CD4-positive, alpha-beta T cell treated with Interleukin-4 for 4 hours (primary cell): ENCODE measurements around the gene KLHDC7A.

ENCODE experiments used
- DNase-seq: peaks from one replicate; pipeline ENCODE4 v3.0.0-alpha.2; 2020

The KLHDC7A gene

GRCh38 chr1:18473195-18473815 lies 7.4 kb upstream of the KLHDC7A start:
- no peak for DNase-seq

GRCh38 chr1:18474559-18475175 lies 6.1 kb upstream of the KLHDC7A start:
- no peak for DNase-seq

GRCh38 chr1:18475234-18475905 lies 5.4 kb upstream of the KLHDC7A start:
- no peak for DNase-seq

DNA sequence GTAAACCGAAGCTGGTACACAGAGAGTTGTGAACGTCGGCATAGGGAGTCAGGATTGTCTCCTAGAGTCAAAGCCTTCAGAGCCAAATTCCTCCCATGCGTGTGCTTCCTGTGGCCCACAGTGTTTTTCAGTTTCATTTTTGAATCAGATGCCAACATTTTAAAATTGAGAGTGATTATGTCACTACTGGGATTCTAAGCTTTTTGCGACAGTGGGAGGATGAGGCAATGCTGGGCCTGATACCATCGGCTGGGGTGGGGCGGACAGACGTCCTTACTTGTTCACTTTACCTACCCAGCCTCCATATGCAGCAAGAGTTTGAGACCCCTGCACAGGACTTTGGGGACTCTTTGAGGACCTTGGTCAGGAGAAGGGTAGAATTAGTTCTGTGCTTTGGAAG lies 1.3 kb upstream of the KLHDC7A start:
- no peak for DNase-seq

DNA sequence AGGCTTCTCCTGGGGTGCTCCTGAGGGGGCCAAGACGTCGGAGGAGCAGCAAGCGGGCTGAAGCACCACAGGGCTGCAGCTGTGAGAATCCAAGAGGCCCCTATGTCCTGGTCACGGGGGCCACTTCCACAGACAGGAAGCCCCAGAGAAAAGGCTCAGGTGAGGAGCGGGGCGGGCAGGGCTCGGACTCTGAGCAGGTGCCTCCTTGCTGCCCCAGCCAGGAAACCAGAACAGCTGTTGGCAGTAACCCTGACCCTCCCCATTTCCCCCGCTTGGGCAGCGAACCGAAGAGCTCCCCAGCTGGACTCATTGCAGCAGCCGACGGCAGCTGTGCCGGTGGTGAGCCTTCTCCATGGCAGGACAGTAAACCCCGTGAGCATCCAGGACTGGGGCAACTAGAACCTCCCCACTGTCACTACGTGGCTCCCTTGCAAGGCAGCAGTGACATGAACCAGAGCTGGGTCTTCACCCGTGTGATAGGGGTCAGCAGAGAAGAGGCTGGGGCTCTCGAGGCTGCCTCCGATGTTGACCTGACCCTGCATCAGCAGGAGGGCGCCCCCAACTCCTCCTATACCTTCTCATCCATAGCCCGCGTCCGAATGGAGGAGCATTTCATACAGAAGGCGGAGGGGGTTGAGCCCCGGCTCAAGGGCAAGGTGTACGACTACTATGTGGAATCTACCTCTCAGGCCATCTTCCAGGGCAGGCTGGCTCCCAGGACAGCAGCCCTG lies 625 bp downstream of the KLHDC7A start:
- DNase-seq: no peak

GRCh38 chr1:18481921-18482701 lies 1.4 kb downstream of the KLHDC7A start:
- DNase-seq: no peak

DNA sequence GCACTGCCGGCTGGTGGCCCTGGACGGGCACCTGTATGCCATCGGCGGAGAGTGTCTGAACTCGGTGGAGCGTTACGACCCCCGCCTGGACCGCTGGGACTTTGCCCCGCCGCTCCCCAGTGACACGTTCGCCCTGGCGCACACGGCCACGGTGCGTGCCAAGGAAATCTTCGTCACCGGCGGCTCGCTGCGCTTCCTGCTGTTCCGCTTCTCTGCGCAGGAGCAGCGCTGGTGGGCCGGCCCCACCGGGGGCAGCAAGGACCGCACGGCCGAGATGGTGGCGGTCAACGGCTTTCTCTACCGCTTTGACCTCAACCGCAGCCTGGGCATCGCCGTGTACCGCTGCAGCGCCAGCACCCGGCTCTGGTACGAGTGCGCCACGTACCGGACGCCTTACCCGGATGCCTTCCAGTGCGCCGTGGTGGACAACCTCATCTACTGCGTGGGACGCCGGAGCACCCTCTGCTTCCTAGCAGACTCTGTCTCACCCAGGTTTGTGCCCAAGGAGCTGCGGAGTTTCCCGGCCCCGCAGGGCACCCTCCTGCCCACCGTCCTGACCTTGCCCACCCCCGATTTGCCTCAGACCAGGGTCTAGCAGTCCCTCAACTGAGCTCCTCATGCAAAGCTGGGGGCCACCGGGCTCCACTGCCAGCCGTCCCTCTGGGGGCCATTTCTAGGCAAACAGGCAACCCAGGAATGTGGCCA lies 2.1 kb downstream of the KLHDC7A start:
- DNase-seq: no peak

- no peak for DNase-seq
These were observed 3.5 kb downstream of the KLHDC7A start for GRCh38 chr1:18484276-18484675.

- no peak for DNase-seq
These were observed 4.0 kb downstream of the KLHDC7A start for GRCh38 chr1:18484721-18485120.

GRCh38 chr1:18485227-18485626 lies 4.5 kb downstream of the KLHDC7A start:
- DNase-seq: no peak

DNA sequence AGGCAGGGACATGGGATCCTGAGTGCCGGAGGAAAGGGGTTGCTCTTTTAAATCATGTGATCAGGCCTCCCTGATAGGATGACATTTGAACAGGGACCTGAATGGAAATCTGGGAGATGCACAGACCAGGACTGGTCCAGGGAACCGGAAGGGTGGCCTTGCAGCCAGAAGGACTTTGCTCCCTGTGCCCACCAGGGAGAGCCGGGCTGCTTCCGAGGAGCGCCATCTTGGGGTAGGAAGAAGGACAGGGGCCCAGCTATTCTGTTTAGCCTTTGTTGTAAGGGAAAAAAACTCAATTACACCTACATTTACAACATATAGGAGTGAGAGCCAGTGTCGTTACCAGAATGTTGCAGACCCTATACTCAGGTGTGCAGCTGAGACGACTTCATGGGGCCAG lies 5.5 kb downstream of the KLHDC7A start:
- no peak for DNase-seq

- no peak for DNase-seq
These were observed 8.8 kb downstream of the KLHDC7A start for GRCh38 chr1:18489417-18490143.

- DNase-seq: no peak
These were observed 10.4 kb downstream of the KLHDC7A start for GRCh38 chr1:18491168-18491567.

- no peak for DNase-seq
These were observed 13.6 kb downstream of the KLHDC7A start for GRCh38 chr1:18494304-18494703.

DNA sequence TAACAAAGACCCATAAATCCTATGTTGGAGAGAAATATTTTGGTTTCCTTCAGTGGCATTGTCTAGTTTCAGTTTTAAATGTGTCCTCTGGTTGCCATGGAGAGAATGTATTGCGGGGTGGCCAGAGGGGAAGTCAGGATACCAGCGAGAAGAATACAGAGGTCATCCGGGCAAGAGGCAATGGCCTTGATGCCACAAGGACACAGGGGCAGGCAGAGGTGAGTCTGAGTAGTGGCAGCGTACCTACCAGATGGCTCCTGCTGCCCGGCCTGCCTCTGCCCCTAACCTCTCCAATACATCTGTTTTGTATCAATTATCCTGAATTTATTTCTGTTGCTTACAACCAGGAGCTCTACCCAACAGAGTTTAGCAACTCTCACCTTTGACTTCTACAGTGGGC lies 14.9 kb downstream of the KLHDC7A start:
- no peak for DNase-seq

GRCh38 chr1:18496056-18496455 lies 15.3 kb downstream of the KLHDC7A start:
- DNase-seq: no peak

GRCh38 chr1:18496497-18497235 lies 15.9 kb downstream of the KLHDC7A start:
- DNase-seq: no peak

DNA sequence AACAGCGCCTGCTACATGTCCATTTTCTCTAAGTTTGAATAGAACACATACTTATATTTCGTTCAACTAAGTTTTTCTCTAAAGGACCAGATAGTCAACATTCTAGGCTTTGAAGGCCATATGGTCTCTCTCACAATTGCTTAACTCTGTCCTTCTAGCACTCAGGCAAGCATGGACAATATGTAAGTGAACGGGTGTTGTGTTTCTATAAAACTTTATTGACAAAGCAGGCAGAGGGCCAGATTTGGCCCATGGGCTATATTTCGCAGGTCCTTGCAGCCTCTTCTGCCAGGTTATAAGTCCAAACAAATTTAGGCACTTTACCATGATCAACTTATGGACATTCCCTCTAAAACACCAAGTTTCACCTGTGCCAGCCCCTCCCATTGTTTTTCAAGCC lies 21.1 kb downstream of the KLHDC7A start:
- no peak for DNase-seq

DNA sequence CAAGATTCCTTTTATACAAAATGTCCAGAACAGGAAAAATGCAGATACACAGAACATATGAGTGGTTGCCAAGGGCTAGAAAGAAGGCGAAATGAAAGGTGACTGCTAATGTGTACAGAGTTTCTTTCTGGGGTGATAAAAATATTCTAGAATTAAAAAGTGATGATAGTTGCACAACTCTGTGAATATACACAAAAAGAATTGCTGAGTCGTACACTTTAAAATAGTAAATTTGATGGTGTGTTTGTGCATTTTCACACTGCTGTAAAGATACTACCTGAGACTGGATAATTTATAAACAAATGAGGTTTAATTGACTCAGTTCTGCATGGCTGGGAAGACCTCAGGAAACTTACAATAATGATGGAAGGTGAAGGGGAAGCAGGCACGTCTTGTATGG lies 23.9 kb downstream of the KLHDC7A start:
- no peak for DNase-seq

GRCh38 chr1:18505666-18506065 lies 24.9 kb downstream of the KLHDC7A start:
- no peak for DNase-seq

GRCh38 chr1:18508084-18508483 lies 27.4 kb downstream of the KLHDC7A start:
- DNase-seq: no peak
